ENCODE results near the gene RPTOR.

- TF ChIP-seq CTCF (IDR thresholded peaks at IDR 0.05) (no peak), YY1 (IDR thresholded peaks at IDR 0.05; ENCODE audit: low read depth) (no peak), EP300 (IDR thresholded peaks at IDR 0.05; ENCODE audit: borderline replicate concordance in 1 of 2, low read depth in 1 of 2, low read length in 1 of 2) (no peak), POLR2AphosphoS5 (IDR thresholded peaks at IDR 0.05; ENCODE audit: low read depth, low read length) (no peak), FOXJ3 (CRISPR knock-in tag; IDR thresholded peaks at IDR 0.05) (no peak)
Observed at GRCh38 chr17:80708480-80708879, 163.8 kb downstream of the RPTOR start.
